ENCODE results near the gene KTN1.

Gene KTN1

DNA sequence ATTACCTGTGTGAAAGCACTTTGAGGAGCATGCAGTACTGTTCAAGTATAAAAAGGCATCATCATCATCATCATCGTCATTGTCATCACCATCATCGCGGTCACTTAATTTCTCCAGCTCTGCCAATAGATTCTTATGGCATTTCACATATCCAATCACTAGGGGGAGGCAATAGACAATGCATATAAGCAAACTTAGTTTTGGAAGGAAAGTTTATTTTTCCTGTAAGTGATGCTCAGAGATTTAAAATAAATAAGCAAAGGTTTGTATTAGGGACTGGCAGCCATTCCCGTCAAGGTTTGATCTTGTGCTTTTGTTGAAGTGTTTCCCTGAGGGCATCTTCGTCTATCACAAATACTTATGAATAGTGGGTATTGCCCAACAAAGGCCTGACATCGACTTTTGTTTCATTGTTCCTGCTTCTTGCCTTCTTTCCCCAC is 127.4 kb downstream of the KTN1 start:
- in situ Hi-C loops (cut with HindIII; ENCODE audit: low sequenced_read_pairs) = no loop called here

DNA sequence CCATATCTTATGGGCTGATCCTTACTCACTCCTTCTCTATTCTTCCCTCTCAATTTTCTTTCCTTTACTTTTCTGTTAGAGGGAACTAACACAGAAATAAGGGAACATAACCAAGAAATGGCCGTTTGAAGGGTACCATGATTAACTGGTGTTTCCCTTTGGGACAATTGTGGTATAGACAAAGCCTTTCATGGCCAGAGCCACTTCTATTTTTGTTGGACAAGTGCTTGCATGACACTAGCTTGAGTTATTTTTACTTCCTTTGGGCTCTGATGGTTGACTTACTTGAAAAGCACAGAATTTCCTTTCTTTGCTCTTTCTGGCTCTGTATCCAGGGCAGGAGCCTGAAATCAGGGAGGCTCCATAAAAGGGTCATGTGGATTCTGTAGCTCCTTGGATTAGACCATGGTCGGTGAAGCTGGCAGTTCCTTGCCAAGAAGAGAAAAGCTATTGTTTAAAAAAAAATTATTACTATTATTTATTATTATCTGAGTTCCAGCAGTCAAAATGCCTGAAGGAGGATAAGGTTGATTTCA is 130.6 kb downstream of the KTN1 start:
- in situ Hi-C loops (cut with HindIII; ENCODE audit: low sequenced_read_pairs) = no loop called here

DNA sequence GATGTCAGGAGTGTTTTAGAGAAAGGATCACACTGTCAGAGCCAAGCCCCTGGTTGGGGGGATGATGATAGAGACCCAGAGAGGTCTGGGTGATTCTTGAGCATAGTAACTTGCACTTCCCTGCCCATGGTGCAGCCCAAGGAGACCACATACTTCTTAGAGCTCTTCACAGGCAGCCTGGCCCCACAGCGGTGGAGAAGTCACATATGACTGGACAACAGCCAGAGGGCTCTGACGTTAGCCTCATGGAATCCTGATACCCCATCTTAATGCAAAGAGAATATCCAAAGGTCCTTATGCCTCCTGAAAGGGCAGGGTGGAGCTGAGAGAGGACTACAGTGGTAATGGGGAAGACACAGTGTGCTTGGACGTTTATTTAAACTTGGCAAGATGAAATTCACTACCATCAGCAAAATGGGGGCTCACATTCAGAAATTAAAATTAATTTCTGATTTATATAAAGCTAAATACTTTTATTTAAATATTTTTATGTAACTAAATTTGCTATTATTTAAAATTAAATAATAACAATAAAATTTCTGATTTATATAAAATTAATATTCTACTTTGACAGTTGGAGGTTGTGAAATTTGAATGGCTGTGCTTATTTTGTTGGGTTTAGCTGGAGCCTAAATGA is 131.3 kb downstream of the KTN1 start:
- in situ Hi-C loops (cut with HindIII; ENCODE audit: low sequenced_read_pairs) = no loop called here

DNA sequence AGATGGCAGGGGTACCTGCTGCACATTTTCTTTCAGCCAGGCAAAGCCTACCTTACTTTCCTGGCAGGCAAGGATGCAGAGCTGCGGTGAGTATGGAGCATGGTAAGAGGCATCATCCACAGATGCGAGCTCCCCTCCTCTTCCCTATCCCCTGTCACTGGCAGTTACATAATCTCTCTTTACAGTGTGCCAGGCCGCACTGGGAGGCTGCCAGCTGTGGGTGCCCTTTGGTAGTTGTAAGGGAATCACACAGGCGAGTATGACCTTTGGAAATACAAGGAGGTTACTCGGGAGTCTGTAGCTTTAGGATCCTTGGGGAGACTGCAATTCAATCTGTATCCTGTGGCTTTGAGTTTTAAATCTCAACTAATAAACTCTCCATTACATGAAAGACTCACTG is 132.5 kb downstream of the KTN1 start:
- in situ Hi-C loops (cut with HindIII; ENCODE audit: low sequenced_read_pairs) = no loop called here

DNA sequence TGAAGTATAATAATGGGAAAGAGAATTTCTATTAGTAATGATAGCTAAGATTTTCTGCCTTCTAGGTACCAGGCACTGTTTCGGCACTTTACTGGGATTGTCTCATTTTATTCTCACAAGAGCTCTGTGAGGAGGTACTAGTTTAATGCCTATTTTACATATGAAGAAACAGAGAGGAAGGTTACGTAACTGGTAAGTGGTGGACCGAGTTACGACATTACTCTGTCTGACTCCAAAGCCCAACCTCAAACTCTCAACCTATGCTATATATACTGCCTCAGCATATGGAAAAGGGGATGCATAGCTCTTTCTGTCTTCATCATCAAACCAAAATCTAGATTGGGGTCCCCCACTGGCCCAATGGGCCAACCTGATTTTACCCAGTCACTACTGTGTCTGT is 133.5 kb downstream of the KTN1 start:
- in situ Hi-C loops (cut with HindIII; ENCODE audit: low sequenced_read_pairs) = no loop called here

DNA sequence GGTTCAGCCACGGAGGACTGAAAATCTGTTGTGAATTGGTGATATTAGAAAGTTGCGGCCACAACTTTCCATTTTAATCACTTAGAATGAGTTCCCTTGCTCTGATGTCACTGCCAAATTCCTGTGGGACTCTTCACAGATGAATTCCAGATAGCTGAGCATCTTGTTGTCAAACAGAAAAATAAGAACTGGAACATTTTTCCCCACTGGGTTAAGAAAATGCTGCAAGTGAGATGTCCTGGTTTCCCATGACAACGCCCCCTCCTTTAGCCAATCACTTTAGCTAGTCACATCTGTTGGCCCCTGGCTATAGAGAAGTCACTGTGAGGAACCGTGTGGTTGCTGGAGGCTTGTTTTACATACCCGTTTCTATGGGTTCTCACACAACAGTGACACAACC is 135.9 kb downstream of the KTN1 start:
- in situ Hi-C loops (cut with HindIII; ENCODE audit: low sequenced_read_pairs) = no loop called here

DNA sequence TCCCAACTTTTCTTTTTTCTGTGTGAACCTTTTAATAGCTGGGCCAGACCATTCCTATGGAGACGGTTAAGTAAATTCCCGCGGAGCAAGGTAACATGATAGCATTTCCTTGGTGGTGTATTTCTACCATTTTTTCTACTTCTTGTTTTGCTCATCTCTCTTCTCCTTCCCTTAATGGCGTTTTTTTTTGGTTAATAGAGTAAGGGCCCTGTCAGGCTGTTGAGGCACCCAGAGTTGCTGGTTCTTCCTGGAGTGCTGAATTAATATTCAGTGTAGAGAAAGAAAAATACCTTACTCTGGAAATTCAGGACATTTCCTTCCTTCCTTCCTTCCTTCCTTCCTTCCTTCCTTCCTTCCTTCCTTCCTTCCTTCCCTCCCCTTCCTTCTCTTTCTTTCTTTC is 137.6 kb downstream of the KTN1 start:
- in situ Hi-C loops (cut with HindIII; ENCODE audit: low sequenced_read_pairs) = no loop called here

DNA sequence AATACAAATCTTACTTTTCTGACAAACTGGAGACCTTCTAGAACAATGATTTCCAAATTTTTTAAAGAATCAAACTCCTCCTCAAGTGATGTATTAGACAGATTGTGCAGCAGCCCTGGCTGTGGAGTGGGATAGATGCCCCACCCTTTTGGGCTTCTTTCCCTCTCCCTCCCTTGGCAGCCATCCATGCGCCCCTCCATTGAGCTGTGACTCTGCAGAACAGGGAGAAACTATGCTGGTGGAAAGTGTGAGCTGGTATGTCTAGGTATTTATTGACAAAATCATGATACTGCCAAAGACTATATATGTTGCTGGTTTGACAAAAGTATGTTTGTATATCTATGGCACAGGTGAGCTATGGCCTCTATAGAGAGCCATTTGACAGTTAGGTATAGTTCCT is 138.5 kb downstream of the KTN1 start:
- in situ Hi-C loops (cut with HindIII; ENCODE audit: low sequenced_read_pairs) = no loop called here

DNA sequence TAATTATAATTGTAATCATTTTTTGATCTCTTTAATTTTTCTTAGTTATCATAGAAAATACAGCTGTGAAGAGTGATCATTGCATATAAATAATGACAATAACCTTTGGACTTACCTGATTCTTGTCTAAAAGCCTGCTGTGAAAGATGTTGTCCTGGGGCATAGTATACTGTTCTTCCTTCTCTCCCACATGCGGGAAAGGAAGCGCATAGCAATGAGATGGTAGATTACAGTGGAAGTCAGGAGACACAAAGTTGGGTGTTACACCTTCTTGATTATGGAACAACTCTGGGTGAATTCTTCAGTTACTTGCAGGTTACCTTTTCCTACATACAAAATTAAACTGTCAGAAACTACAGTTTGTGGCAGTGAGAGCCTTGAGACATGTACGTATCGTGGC is 140.8 kb downstream of the KTN1 start:
- in situ Hi-C loops (cut with HindIII; ENCODE audit: low sequenced_read_pairs) = no loop called here

DNA sequence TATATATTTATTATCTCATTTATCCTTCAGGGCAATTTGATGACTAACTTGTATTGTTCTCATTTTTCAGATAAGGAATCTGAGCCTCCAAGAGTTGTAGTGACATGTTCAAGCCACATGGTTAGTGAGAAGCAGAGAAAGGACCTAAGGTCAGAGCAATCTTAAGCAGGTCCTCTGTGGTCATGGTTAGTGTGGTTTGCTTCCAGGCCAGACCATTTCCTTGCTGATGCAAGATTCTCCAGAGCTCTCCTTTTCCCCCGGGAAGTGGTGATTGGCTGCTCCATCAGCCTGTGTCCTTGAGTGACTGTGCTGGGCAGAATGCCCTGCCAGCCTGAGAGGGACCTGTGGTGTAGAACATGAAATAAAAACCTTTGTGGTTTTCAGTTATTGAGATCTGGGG is 141.3 kb downstream of the KTN1 start:
- in situ Hi-C loops (cut with HindIII; ENCODE audit: low sequenced_read_pairs) = no loop called here

DNA sequence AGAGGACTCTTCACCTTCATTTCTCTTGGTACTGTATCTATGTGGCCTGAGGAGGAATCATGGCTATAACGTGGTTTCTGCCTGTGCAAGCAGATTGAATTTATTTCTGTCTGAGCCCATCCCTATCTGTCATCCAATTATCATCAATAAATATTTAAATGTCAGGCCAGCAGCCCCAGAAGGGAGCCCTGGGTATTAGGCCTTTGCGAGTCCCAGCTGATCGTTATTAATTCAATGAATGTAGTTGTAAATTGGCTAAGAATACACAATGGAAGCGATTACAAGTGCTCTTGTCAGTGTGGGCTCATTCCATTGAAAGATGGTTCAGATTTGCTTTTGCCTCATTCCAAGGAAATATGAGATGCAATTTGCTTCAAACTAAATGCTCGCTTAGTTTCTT is 142.0 kb downstream of the KTN1 start:
- in situ Hi-C loops (cut with HindIII; ENCODE audit: low sequenced_read_pairs) = no loop called here

DNA sequence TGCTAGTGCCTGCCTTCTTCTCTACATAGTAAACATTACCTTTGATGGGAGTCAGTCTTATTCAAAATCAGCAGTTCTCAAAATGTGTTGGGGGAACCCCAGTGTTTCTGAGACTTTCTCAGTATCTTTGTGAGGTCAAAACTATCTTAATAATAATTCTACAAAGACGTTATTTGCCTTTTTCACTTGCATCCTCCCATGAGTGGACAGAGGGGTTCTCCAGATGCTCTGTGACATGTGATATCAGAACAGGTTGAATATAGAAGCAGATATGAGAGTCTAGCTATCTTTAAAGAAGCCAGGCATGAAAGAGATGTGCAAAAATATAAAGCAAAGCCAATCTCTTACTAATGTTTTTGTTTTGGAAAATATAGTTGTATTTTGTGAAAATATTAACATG is 144.7 kb downstream of the KTN1 start:
- in situ Hi-C loops (cut with HindIII; ENCODE audit: low sequenced_read_pairs) = no loop called here

DNA sequence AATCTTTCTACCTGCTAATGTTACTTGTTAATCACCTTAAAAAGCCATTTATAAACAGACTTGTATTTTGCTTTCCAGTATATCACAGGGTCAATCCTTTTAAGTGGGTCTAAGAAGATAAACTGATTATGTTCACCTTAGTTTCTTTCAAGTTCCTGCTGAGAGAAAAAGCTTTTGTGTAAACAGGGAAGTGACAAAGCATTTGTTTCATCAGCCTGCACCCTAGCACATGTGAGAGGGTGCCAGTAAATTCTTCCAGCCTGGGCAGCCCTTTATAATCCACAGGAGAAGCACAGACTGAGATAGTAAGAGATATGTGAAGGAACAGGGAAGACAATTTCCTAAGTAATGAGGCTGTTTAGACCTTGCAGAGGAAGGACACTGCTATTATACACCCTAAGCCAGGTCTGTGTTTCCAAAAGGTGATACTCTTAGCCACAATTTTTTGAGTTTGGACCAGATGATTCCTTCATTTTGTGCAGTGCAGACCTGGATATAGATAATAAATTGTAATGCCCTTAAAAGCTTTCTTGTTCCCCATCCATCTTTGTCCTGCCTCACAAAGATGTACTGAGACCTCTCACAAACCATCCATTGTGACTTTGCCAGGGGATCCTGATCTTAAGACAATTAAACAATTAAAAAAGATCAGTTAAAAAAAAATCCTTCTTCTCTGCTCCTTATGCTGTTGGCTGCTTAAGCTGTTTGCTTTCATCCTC is 150.7 kb downstream of the KTN1 start:
- in situ Hi-C loops (cut with HindIII; ENCODE audit: low sequenced_read_pairs) = no loop called here

DNA sequence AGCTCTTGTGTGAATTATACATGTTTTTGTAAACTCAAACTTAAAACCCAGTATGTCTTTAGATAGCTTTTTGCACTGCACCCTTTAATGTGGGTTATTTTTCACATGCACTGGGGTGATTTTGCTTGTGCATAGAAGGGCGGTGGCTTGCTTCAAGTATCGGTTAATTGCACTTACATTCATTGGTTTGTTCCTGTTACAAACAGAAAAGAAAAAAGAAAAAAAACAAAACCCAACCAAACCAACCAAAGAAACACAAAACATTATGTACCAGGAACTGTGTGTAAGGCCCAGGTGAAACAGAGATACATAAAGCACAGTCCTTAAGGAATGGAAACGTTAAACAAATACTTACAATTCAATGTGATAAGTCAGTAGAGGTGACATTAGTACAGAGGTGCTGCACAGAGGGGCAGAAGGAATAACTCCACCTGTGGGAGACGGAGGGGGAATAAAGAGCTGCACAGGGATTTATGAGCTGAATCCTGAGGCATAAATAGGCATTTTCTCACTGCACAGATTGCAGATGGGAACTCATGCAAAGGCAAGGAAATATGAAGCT is 151.4 kb downstream of the KTN1 start:
- in situ Hi-C loops (cut with HindIII; ENCODE audit: low sequenced_read_pairs) = no loop called here

DNA sequence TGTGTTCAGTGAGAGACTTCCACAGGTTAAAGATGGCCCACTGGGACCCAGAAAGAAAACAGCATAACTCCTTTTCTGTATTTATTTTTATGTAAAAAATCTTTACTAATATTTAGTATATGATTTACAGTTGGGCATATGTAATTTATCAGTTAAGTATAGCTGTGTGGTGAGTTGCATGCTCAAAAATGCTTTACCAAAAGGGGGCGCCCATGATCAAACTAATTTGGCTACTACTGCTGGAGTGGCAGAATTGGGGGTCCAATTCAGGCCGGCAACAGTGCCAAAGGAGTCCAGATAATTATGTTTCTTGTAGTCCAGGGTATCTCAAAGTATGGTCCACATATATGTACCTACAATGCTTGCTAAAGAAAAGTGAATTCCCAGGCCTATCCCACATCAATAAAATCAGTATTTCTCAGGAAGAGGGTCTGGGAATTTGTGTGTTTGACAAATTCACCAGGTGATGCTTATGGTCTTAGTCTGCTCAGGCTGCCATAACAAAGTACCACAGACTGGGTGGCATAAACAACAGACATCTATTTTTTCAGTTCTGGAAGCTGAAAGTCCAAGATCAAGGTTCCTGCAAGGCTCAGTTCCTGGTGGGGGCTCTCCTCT is 152.0 kb downstream of the KTN1 start:
- in situ Hi-C loops (cut with HindIII; ENCODE audit: low sequenced_read_pairs) = no loop called here

DNA sequence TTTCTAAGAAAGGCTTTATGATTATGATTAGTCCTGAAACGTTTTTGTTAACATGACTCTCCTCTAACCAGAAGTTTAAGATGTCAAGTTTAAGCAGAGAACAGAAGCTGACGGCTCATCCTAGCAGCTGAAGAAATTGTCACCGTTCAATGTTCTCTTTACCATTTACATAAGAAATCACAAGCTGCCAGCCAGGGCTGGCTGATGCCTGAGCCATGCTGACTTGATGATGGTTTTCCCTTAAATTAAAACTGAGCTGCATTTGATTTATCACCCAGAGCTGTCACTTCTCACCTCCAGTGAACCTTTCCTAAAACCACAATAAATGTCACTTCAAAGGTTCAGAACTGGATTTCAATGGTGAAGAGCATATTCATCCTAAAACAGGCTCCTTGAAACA is 153.6 kb downstream of the KTN1 start:
- in situ Hi-C loops (cut with HindIII; ENCODE audit: low sequenced_read_pairs) = no loop called here
